Cardiac fibroblast (primary cell): ENCODE measurements around the gene TAS2R30.
"Not testable (repeated sequence)": the region's sequence is repeated elsewhere in the genome, so short reads cannot be mapped to it uniquely, and the experiment has no call there.

Source experiments
- DNase-seq, 2 donors: peaks; one replicate each; pipeline versions ENCODE4 v3.0.0 to v3.0.0-alpha.2; 2010; ENCODE audit warnings: low read depth in 2 of 2
- H3K4me3 ChIP-seq, 2 donors: replicated peaks in 1 of 2; 1 replicate in 1 of 2; 2 replicates in 1 of 2; pipeline ENCODE4 v1.5.1; 2011; ENCODE audit warnings: low read depth in 2 of 2, low read length in 2 of 2, mild to moderate bottlenecking in 2 of 2, moderate library complexity in 1 of 2
- TF ChIP-seq, protein P1 (sequence below): IDR thresholded peaks from one replicate; pipeline ENCODE4 v1.5.1; 2011; ENCODE audit warnings: low read depth, mild to moderate bottlenecking, low read length, inconsistent platforms

The TAS2R30 gene

DNA sequence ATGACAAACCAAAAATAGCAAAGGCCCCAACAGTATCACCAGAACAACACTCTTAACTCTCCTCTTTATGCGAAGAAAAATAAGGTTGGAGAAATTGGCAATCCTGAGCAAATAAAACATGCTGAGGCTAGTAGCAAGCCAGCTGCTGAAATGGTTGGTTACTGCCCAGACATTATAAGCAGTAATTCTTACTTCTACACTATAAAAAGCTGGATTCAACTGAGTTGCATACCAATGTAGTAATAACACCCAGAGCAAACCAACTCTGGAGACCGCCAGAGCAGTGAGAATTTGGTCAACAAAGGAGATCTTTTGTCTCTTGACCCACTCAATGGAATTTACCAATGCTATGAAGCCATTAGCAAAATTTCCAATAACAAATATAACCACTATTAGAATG, 628 bp downstream of the TAS2R30 start:
- TF ChIP-seq, protein P1, sequence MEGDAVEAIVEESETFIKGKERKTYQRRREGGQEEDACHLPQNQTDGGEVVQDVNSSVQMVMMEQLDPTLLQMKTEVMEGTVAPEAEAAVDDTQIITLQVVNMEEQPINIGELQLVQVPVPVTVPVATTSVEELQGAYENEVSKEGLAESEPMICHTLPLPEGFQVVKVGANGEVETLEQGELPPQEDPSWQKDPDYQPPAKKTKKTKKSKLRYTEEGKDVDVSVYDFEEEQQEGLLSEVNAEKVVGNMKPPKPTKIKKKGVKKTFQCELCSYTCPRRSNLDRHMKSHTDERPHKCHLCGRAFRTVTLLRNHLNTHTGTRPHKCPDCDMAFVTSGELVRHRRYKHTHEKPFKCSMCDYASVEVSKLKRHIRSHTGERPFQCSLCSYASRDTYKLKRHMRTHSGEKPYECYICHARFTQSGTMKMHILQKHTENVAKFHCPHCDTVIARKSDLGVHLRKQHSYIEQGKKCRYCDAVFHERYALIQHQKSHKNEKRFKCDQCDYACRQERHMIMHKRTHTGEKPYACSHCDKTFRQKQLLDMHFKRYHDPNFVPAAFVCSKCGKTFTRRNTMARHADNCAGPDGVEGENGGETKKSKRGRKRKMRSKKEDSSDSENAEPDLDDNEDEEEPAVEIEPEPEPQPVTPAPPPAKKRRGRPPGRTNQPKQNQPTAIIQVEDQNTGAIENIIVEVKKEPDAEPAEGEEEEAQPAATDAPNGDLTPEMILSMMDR = no peak
- no peak overlapping the region for H3K4me3 ChIP-seq
- DNase-seq = no peak

DNA sequence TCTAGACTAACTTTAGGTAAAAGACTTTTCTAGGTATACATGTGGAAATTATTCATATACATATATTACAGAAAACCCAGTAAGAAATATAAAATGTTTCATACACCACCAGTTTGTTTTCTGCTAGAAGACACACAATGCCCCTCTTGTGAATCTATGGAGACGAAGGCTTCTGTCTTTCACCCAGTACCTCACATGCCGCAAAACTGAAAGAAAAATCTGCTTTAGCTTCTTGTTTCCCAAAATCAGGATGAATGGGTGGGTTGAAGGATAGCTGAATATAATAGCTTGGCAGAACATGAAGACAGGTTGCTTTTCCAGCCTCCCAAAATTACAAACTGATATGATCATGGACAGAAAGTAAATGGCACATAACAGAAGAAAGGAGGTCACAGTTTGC, 1.3 kb downstream of the TAS2R30 start:
- H3K4me3 ChIP-seq = no peak overlapping the region
- DNase-seq = no peak
- TF ChIP-seq, protein P1 = no peak

DNA sequence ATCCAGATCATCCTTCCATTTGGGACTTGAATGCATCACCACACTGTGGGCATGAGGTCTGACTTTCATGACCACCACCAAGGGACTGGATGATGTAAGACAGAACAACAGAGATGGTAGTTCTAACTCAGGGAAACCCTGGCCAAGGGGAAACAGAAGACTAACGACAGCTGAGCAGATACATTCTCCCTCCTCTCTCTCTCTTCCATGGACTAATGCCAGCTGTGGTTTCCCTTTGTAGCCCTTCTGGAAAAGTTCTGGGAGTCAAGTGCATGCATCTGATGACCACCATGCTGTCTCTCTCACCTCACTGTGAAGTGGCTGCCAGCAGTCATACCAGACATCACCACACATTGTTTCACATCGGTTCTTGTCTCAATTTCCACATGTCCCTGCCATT, 3.4 kb downstream of the TAS2R30 start:
- TF ChIP-seq, protein P1 = no peak
- no peak for DNase-seq
- no peak overlapping the region for H3K4me3 ChIP-seq

DNA sequence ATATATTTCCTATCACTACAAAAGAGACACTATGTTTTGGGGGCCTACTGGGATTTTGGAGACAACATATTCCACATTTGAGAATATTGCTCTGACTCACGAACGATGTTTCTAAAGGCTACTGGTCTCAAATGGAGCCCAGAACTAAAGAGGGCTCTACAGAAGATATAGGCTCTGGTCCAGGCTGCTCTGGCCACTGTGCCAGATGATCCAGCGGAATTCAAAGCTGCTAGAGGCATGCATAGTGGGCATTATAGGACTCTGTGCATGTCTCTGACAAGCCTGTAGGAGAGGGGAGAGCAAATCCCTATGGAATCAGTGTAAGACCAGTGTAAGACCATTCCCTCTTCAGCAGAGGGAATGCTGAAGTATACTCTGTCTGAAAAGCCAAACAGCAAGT, 4.1 kb downstream of the TAS2R30 start:
- no peak for DNase-seq
- TF ChIP-seq, protein P1 = no peak
- H3K4me3 ChIP-seq = no peak overlapping the region

DNA sequence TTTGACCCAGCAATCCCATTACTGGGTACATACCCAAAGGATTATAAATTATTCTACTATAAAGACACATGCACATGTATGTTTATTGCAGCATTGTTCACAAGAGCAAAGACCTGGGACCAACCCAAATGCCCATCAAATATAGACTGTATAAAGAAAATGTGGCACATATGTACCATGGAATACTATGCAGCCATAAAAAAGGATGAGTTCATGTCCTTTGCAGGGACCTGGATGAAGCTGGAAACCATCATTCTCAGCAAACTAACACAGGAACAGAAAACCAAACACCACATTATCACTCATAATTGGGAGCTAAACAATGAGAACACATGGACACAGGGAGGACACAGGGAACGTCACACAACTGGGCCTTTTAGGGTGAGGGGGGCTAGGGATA, 20.3 kb downstream of the TAS2R30 start:
- not testable (repeated sequence) for DNase-seq, H3K4me3 ChIP-seq

DNA sequence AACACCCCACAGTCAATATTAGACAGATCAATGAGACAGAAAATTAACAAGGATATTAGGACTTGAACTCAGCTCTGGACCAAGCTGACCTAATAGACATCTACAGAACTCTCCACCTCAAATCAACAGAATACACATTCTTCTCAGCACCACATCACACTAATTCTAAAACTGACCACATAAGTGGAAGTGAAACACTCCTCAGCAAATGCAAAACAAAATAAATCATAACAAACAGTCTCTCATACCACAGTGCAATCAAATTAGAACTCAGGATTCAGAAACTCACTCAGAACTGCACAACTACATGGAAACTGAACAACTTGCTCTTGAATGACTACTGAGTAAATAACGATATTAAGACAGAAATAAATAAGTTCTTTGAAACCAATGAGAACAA, 23.2 kb downstream of the TAS2R30 start:
- not testable (repeated sequence) for H3K4me3 ChIP-seq, DNase-seq

DNA sequence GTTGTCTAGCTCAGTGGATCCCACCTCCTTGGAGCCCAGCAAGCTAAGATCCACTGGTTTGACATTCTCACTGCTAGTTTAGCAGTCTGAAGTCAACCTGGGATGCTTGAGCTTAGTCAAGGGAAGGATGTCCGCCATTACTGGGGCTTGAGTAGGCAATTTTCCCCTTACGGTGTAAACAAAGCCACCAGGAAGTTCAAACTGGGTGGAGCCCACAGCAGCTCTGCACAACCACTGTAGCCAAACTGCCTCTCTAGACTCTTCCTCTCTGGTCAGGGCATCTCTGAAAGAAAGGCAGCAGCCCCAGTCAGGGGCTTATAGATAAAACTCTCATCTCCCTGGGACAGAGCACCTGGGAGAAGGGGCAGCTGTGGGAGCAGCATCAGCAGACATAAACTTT, 25.6 kb downstream of the TAS2R30 start:
- TF ChIP-seq, protein P1 = no peak
- DNase-seq = no peak
- no peak overlapping the region for H3K4me3 ChIP-seq

DNA sequence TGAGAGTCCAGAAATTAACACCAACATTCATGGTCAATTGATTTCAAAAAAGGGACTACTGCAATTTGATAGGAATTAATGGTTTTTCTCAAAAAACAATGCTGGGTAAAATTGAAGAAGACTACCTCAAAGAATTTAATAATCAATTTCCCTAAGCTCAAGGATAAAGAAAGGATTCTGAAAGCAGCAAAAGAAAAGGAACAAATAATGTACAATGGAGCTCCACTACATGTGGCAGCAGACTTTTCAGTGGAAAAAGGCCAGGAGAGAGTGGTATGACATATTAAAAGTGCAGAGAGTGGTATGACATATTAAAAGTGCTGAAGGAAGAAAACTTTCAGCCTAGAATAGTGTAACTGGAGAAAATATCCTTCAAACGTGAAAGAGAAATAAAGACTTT, 26.7 kb downstream of the TAS2R30 start:
- no peak overlapping the region for H3K4me3 ChIP-seq
- TF ChIP-seq, protein P1 = no peak
- no peak for DNase-seq
